ENCODE results near the gene ST6GALNAC3.

Gene ST6GALNAC3

DNA sequence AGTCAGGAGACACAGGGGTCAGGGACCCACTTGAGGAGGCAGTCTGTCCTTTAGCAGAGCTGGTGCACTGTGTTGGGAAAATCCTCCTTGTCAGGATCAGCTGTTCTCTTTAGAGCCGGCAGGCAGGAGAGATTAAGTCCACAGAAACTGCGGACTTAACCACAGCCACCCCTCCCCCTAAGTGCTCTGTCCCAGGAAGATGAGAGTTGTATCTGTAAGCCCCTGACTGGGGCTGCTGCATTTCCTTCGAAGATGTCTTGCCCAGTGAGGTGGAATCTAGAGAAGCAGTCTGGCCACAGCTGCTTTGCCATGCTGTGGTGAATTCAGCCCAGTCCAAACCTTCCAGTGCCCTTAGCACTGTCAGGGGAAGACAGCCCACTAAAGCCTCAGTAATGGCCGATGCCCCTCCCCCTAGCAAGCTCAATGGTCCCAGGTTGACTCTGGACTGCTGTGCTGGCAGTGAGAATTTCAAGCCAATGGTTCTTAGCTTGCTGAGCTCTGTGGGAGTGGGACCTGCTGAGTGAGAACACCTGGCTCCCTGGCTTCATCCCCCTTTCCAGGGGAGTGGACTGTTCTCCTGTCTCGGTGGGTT is 172.8 kb downstream of the ST6GALNAC3 start:
- Histone ChIP-seq H3K9me3 (peaks cover 0 to 16% (median 0%) of the 10 kb centered on the region in 3 donors), H3K27me3 (no peaks in the 10 kb centered on the region), H3K4me1 (no peaks in the 10 kb centered on the region), H3K4me3 (no peak overlapping the region), H3K27ac (no peak overlapping the region), H3K36me3 (no peaks in the 10 kb centered on the region)
- DNase-seq = no peak
- intact Hi-C loops (cut with DNase I; ENCODE audit: low total_unique reads) = no loop called here
- TF ChIP-seq, protein P1, sequence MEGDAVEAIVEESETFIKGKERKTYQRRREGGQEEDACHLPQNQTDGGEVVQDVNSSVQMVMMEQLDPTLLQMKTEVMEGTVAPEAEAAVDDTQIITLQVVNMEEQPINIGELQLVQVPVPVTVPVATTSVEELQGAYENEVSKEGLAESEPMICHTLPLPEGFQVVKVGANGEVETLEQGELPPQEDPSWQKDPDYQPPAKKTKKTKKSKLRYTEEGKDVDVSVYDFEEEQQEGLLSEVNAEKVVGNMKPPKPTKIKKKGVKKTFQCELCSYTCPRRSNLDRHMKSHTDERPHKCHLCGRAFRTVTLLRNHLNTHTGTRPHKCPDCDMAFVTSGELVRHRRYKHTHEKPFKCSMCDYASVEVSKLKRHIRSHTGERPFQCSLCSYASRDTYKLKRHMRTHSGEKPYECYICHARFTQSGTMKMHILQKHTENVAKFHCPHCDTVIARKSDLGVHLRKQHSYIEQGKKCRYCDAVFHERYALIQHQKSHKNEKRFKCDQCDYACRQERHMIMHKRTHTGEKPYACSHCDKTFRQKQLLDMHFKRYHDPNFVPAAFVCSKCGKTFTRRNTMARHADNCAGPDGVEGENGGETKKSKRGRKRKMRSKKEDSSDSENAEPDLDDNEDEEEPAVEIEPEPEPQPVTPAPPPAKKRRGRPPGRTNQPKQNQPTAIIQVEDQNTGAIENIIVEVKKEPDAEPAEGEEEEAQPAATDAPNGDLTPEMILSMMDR (IDR thresholded peaks at IDR 0.05) = no peak

DNA sequence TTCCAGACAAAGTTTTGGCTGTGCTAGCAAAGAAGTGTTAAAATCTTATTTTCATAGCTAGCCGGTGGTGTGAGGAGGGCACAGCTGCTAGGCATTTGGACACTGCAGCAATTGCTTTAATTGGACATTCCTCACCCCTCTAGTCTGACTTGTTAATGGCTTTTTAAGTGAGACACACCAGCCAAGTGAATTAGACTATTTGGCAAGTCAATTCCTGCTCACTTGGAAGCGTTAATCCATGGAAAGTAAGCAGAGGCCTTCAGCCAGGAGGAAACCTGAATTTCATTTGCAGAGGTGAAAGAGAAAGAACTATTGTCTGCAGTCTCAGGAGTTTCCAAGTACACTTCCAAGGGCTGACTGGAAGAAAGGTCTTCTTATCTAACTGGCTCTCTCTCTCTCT is 175.7 kb downstream of the ST6GALNAC3 start:
- no peaks in the 10 kb centered on the region for H3K4me1 ChIP-seq
- H3K9me3 ChIP-seq = no peaks in the 10 kb centered on the region
- TF ChIP-seq, protein P1 (IDR thresholded peaks at IDR 0.05) = no peak
- H3K4me3 ChIP-seq = no peak overlapping the region
- intact Hi-C loops (cut with DNase I; ENCODE audit: low total_unique reads) = no loop called here
- no peaks in the 10 kb centered on the region for H3K27me3 ChIP-seq
- no peak for DNase-seq
- H3K27ac ChIP-seq = no peak overlapping the region
- no peaks in the 10 kb centered on the region for H3K36me3 ChIP-seq

DNA sequence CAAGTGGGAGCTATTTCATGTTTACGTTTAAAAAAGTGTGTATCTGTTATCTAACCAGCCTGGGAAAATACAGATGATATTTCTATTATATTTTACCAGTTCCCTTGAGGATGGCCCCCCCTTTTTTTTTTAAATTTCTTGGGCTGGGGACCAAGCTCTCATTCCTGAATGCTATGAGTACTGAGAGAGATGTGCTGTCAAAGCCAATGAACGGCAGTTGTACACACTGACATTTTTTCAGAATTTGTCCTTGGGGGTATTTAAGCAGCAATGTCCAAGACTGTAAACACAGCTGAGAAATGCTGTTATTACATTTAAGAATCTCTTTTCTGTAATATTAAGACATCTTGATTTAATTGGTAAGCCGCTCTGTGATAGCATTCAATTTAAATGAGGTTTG is 177.9 kb downstream of the ST6GALNAC3 start:
- no peak overlapping the region for H3K27ac ChIP-seq
- TF ChIP-seq, protein P1 (IDR thresholded peaks at IDR 0.05) = no peak
- intact Hi-C loops (cut with DNase I; ENCODE audit: low total_unique reads) = loop anchor here (2.0 kb wide), 1 partner anchor 14 kb away; no protein-coding TSS in a partner anchor

DNA sequence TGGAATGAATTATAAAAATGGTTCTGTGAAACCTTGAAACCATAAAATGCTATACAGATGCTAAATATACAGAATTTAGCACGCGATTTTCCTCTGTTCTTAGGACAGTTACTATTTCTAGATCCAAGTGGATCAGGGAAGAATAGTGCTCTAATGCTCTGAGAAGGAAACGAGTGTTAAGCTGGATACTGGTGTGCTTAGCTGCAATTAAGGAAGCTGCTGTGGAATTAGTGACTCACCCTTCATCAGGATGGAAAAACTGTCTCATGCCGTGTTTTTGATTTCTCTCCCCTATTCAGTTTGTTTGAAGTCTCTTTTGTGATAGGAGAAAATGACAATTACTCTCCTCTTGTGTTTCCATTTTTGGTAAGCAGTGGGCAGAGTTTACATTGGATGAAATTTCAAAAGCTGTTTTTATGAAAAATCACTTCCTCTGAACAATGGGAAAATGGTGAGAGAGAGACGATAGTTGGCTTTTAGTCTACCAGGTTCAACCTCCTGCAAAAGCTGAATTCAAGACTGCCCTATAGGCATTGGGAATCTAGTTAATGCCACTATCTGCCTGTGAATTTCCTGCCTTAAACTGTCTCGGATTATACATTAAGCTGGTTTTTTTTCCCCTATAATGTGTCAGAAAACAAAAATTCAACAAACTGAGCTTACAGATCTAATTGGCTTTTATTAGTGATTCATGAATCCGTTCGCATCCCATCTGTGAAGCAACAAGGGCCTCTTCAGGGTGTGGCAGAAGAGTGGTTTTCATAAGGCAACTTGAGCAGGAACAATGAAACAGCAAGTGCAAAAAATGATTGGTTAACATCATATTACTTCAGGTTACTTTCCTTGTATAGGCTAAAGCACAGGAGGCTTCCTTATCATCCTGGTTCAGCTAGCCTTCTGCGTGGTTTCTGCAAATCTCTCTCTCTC is 179.8 kb downstream of the ST6GALNAC3 start:
- no peaks in the 10 kb centered on the region for H3K36me3 ChIP-seq
- H3K9me3 ChIP-seq = no peaks in the 10 kb centered on the region
- H3K27me3 ChIP-seq = no peaks in the 10 kb centered on the region
- DNase-seq = no peak
- TF ChIP-seq, protein P1 (IDR thresholded peaks at IDR 0.05) = no peak
- no peaks in the 10 kb centered on the region for H3K4me1 ChIP-seq
- H3K4me3 ChIP-seq = no peak overlapping the region
- H3K27ac ChIP-seq = no peak overlapping the region
- intact Hi-C loops (cut with DNase I; ENCODE audit: low total_unique reads) = no loop called here

More for the DNA sequence above, 177.9 kb downstream of the ST6GALNAC3 start:
- H3K36me3 ChIP-seq = no peaks in the 10 kb centered on the region
- H3K4me3 ChIP-seq = no peak overlapping the region
- no peaks in the 10 kb centered on the region for H3K4me1 ChIP-seq
- H3K9me3 ChIP-seq = no peaks in the 10 kb centered on the region
- H3K27me3 ChIP-seq = no peaks in the 10 kb centered on the region
- DNase-seq = no peak

DNA sequence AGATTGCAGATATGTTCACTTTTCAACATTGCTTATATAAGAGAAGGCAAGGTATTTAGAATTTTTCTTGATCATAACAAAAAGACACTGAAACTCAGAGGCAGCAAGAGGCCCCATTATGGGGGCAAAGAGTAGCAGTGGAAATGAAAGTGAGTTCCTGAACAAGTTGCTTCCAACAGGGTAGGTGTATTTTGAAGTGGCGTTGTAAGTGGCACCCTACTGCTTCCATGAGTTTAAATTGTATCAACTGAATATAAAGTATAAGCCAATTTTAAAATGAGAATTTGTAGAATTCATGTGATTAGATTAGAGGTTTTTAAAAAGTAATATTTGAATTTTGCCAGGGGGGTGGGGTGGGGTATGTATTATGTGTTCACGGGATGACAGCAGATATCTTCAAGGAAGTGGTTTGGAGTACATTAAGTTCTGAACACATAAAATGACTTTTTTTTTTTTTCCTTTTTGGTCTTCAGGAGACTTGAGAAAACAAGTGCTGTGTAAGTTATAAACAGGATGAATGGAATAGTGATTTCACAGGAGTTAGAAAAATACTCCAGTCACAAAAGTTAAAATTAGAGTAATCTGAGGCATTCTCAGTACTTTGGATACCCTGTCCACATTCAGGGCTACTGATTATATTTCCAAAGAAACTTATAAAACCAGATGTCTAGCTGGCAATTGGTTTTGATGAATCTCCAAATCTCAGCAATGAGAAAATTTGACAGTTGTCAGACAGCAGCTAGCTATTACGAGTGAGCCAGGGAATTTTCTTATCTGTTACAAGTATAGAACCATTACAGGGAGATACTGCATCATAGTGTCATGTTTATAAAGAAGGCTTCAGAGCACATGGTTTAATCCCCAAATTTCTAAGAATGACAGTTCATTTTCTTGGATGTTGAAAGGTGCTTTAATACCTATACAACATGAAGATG is 182.0 kb downstream of the ST6GALNAC3 start:
- no peaks in the 10 kb centered on the region for H3K27me3 ChIP-seq
- H3K9me3 ChIP-seq = no peaks in the 10 kb centered on the region
- no peaks in the 10 kb centered on the region for H3K36me3 ChIP-seq
- TF ChIP-seq, protein P1 (IDR thresholded peaks at IDR 0.05) = no peak
- H3K27ac ChIP-seq = no peak overlapping the region
- no peak overlapping the region for H3K4me3 ChIP-seq
- no peak for DNase-seq
- no peaks in the 10 kb centered on the region for H3K4me1 ChIP-seq
- intact Hi-C loops (cut with DNase I; ENCODE audit: low total_unique reads) = no loop called here

All from tibial artery (tissue), 4 donors.